ENCODE results near the gene IFFO2. TPM values are rescaled to one million over a fixed set of nuclear protein-coding genes. Genes with fewer than 3 reads are reported as not detected.

Gene IFFO2
- total RNA-seq, 1 donor, result 37.5 TPM

DNA sequence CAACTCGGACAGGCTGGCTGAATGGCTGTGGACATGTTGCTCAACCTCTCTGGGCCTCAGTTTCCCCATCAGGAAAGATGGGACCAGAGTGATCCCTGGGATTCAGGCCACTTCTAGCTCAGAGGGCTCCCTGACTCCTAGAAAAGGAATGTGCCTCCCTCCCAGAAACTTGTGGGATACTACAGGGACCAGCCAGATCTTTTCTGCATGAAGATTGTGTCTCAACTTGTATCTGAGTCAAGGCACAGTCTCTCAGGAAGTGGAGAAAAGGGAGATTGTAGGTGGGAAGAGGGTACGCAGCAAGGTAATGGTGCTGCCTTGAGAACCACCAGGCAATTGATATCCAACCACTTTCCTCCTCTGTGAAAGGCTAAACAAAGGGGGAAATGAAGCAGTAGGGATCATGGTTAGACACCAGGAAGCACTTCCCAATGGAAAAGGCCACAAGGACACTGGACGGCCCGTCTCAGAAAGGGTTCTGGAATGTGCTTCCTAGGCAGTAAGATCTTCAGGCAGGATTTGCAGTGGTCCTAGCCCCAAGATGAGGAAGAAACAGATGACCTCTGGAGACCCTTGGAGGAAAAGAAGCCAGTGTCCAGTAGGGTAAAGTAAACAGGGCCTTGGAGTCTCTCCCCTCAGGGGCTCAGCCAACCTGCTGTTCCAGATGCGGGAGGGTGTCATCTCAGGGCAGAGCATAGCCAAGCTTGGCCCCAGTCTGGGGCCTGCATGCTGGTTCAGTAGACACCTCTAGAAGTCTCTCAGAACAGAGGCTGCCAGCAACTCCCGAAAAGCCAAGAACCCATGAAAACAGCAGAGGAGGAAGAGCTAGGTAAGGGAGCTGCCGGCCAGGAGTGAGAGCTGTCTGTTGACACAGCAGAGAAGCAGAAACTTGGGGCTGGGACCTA is 16.8 kb downstream of the IFFO2 start:
- H3K4me3 ChIP-seq (ENCODE audit: low read length), result no peak overlapping the region
- H3K4me1 ChIP-seq (ENCODE audit: insufficient read depth, low read length), result peaks cover 25% of the 10 kb centered on the region
- H3K9me3 ChIP-seq (ENCODE audit: low read depth, low read length), result no peaks in the 10 kb centered on the region
- no peaks in the 10 kb centered on the region for H3K27me3 ChIP-seq (ENCODE audit: insufficient read depth, low read length)

DNA sequence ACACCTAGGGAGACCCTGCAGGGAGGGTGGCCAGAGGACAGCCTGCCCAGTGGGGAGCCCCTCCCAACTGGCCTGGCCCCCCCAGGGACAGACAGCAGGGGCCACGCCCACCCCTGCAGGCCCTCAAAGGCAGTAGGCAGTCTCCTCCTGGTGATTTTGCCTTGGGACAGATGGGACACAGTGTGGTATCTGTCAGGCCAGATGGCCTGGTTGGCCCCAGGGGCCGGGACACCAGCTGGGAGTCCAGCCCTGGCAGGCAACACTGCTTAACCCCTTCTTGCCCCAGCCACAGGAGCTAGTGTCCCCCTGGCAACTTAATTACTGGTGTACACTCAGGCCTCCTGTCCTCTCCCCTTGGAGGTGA is 17.8 kb downstream of the IFFO2 start:
- Histone ChIP-seq H3K27me3 (ENCODE audit: insufficient read depth, low read length) (no peaks in the 10 kb centered on the region), H3K4me3 (ENCODE audit: low read length) (no peak overlapping the region), H3K9me3 (ENCODE audit: low read depth, low read length) (no peaks in the 10 kb centered on the region), H3K4me1 (ENCODE audit: insufficient read depth, low read length) (peaks cover 23% of the 10 kb centered on the region)

DNA sequence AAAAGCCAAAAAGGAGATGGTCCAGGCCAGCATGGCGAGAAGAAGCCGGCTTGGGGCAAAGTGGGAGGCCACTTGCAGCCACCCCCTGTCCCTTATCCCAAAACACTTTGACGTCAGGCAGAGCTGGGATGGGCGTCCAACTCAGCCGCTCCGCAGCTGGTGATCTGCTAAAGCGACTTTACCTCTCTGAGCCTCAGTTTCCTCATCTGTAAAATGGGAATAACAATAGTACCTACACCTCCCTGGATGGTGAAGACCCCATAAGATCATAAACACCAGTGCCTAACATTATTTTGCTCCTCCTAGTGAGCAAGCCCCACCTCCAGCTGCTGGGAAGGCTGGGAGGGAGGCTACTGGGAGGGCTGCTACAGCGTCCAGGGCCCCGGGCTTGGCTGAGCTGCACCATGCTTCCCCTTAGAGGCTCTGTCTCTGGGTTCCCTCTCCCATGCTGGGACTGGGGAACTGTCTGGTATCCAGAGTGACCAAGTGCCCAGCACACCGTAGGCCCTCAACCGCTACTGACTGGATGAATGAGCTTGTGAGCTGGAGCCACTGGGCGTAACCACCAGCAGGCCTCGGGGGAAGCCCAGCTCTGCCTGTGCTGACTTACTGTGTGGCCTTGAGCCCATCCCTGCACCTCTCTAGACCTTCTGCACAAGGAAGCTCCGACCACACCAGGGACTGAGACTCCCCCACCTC is 18.3 kb downstream of the IFFO2 start:
- Histone ChIP-seq H3K4me3 (ENCODE audit: low read length) (no peak overlapping the region), H3K27me3 (ENCODE audit: insufficient read depth, low read length) (no peaks in the 10 kb centered on the region), H3K4me1 (ENCODE audit: insufficient read depth, low read length) (peaks cover 23% of the 10 kb centered on the region), H3K9me3 (ENCODE audit: low read depth, low read length) (no peaks in the 10 kb centered on the region)

DNA sequence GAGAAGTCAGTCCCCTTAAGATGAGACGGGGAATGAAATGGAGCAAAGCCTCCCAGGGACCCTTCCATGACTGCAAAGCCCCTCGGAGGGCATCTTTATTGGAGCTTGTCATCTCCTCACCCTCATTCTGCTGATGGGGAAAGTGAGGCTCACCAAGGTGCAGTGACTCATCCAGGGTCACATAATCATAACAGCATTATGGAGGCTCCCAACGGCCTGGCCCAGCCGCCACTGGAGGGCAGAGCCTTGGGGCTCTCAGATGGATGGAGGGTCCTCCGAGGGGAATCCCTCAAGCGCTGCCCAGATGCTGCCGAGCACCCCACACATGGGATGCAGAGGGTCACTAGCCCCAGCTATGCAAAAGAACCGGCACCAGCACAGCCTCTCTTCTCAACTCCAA is 18.9 kb downstream of the IFFO2 start:
- Histone ChIP-seq H3K4me1 (ENCODE audit: insufficient read depth, low read length) (peaks cover 19% of the 10 kb centered on the region), H3K4me3 (ENCODE audit: low read length) (no peak overlapping the region), H3K27me3 (ENCODE audit: insufficient read depth, low read length) (no peaks in the 10 kb centered on the region), H3K9me3 (ENCODE audit: low read depth, low read length) (no peaks in the 10 kb centered on the region)

DNA sequence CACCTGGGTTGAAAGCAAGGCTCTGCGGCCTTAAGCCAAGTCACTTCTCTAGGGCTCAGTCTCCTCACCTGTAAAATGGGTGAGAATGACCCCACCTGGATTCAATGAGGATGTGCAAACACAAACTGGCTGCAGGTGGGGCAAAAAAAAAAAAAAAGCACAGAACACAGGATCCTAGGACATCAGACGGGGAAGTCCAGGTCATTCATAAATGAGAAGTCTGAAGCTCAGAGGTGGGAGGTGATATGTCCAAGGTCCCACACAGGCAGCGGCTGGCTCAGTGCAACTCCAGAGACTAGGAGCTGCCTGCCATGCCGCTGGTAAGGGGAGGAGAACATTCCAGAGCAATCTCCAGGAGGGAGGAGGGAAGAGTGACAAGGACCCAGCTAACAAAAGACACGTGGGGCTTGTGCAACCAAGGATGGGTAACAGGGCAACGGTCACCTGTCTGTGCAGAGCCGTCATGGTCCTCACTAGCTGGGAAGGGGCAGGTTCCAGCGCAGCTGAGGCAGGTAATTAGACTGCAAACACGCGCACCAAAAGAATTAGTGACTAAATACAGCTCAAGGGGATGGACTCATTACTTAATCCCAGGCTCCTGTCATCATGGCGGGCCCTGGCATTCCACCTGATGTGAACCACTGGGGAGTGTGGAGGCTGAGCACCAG is 19.5 kb downstream of the IFFO2 start:
- Histone ChIP-seq H3K4me3 (ENCODE audit: low read length) (no peak overlapping the region), H3K9me3 (ENCODE audit: low read depth, low read length) (no peaks in the 10 kb centered on the region), H3K4me1 (ENCODE audit: insufficient read depth, low read length) (peaks cover 14% of the 10 kb centered on the region), H3K27me3 (ENCODE audit: insufficient read depth, low read length) (no peaks in the 10 kb centered on the region)

DNA sequence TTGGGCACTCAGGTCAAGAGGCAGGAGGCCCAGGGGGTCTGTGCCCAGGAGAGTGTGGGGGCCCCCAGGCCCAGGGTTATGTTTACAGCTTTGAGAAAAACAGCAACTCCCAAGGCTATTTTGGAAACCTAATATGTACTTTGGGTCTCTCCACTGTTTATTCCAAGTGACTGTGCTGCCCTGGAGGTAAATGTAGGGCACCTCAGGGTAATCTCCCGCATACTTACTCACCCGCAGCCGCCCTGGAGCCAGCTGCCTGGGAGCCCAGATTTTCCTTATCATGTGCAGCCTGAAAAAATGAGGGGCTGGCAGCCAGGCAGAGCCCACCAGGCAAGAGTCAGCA is 20.0 kb downstream of the IFFO2 start:
- H3K4me1 ChIP-seq (ENCODE audit: insufficient read depth, low read length), result peaks cover 11% of the 10 kb centered on the region
- no peak overlapping the region for H3K4me3 ChIP-seq (ENCODE audit: low read length)

DNA sequence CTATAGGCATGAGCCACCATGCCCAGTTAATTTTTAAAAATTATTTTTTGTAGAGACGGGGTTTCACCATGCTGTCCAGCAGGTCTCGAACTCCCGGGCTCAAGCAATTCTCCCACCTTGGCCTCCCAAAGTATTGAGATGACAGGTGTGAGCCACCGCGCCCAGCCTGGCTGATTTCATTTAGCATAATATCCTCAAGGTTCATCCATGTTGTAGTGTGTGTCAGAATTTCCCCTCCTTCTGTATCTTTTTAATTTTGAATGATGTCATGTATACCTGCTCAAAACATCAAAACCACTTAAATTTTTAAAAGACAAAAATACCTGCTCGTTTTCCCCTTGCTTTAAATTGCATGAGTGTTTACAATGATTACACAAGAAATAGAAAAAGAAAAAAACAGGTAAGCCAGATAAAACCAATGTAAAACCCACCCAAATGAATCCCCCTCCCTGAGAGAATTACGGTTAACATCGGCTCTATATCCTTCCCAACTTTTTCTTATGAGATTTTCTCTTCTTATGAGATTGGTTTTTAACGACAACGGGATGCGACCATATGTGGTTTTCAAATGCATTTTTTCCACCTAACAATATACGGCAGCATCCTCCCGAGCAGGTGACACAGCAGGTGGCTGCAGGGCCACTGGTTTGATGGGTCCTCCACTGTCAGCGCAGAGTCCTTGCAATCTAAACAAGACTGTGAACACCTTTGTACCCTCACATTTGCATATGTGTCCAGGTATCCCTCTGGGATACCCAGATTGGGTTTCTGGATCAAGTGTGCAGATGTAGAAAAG is 22.1 kb downstream of the IFFO2 start:
- Histone ChIP-seq H3K4me1 (ENCODE audit: insufficient read depth, low read length) (peaks cover 25% of the 10 kb centered on the region), H3K9me3 (ENCODE audit: low read depth, low read length) (no peaks in the 10 kb centered on the region), H3K27me3 (ENCODE audit: insufficient read depth, low read length) (no peaks in the 10 kb centered on the region), H3K4me3 (ENCODE audit: low read length) (no peak overlapping the region)

More for the DNA sequence above, 20.0 kb downstream of the IFFO2 start:
- no peaks in the 10 kb centered on the region for H3K27me3 ChIP-seq (ENCODE audit: insufficient read depth, low read length)
- H3K9me3 ChIP-seq (ENCODE audit: low read depth, low read length), result no peaks in the 10 kb centered on the region

DNA sequence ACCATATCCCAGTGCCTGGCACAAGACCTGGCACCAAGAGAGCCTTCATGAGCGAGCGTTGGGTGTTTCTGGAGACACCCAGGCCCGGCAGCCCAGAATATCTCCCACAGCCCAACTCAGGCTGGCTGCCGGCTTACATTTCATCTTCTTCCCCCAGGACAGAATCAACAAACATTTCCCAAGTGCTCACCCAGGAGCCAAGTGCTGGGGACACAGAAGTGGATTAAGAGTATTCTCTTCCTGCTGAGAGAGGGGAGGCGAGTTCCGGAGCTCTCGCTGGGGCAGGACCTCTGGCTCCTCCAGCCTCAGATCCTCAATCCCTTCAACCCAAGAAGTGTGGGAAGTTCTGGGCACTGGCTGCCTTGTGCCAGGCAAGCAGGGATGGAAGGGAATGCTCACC is 23.6 kb downstream of the IFFO2 start:
- Histone ChIP-seq H3K4me3 (ENCODE audit: low read length) (no peak overlapping the region), H3K4me1 (ENCODE audit: insufficient read depth, low read length) (peaks cover 40% of the 10 kb centered on the region), H3K27me3 (ENCODE audit: insufficient read depth, low read length) (no peaks in the 10 kb centered on the region), H3K9me3 (ENCODE audit: low read depth, low read length) (no peaks in the 10 kb centered on the region)

DNA sequence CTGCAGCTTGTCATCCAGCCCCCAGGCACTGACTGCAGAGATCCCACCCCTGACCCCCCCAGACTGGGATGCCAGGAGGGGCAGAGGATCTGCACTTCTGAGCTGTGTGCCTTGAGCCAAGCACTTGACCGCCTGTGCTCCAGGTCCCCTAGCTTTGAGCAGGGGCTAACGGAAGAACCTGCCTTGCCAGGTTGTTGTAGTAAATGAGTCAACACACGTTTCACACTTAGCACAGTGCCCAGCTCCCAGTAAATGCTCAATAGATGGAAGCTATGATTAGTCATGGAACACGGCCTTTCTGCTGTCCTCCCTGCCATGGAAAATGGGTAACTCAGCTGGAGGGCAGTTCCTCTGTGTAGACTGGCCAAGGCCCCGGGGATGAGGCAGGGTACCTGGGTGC is 24.1 kb downstream of the IFFO2 start:
- H3K9me3 ChIP-seq (ENCODE audit: low read depth, low read length), result no peaks in the 10 kb centered on the region
- peaks cover 45% of the 10 kb centered on the region for H3K4me1 ChIP-seq (ENCODE audit: insufficient read depth, low read length)
- H3K4me3 ChIP-seq (ENCODE audit: low read length), result no peak overlapping the region
- H3K27me3 ChIP-seq (ENCODE audit: insufficient read depth, low read length), result no peaks in the 10 kb centered on the region

DNA sequence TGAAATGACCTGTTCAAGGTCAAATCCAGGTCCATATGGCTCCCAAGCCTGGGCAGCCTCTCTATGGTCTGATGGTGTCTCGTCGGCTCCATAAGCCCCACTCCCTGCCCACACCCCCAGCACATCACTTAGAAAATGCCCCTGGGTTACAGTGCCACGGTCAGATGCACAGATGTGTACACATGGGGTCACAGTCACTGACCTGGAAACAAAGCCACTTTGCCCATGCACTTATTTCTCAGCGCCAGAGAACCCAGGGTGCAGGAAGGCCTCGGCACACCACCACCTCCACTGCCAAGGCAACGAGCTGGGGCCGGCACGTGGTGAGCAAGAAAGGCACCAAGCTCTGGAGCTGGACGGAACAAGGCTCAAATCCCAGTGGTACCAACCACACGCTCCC is 24.7 kb downstream of the IFFO2 start:
- Histone ChIP-seq H3K4me1 (ENCODE audit: insufficient read depth, low read length) (peaks cover 52% of the 10 kb centered on the region), H3K27me3 (ENCODE audit: insufficient read depth, low read length) (no peaks in the 10 kb centered on the region), H3K9me3 (ENCODE audit: low read depth, low read length) (no peaks in the 10 kb centered on the region), H3K4me3 (ENCODE audit: low read length) (no peak overlapping the region)

DNA sequence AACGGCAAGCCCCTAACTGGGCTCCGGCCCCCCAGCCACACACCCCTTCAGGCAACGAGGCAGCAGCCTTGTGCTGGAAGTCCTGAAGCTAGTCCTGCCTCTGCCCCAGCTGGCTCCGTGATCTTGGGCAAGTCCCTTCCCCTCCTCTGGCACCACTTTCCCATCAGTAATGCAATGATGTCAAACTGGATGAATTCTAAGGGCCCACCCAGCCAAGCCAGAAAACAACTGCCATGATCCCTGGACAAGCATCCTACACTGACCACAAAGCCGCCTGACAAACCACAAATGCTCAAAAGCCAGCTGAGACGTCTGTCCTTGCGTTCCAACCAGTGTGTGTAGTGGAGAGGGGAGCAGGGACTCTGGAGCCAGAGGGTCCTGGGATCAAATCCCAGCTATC is 26.8 kb downstream of the IFFO2 start:
- no peaks in the 10 kb centered on the region for H3K27me3 ChIP-seq (ENCODE audit: insufficient read depth, low read length)
- peaks cover 65% of the 10 kb centered on the region for H3K4me1 ChIP-seq (ENCODE audit: insufficient read depth, low read length)
- no peaks in the 10 kb centered on the region for H3K9me3 ChIP-seq (ENCODE audit: low read depth, low read length)
- no peak overlapping the region for H3K4me3 ChIP-seq (ENCODE audit: low read length)

DNA sequence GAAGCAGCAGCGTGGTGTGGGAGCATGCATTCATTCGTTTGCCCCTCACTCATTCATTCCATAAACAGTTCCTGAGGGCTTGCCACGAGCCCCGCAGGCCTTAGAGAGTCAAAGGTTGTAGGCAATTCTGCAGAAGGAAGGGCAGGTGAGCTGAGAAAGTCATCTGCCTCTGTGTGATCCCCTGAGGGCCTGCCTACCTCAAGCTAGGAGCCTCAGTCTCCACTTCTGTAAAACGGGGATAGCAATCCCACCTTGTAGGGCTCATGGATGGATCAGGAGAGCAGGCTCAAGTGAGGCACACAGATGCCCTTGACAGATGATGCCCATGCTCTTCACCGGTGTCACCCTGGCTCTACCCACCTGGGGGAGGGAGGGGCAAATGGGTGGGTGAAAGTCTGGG is 27.5 kb downstream of the IFFO2 start:
- Histone ChIP-seq H3K27me3 (ENCODE audit: insufficient read depth, low read length) (no peaks in the 10 kb centered on the region), H3K4me3 (ENCODE audit: low read length) (no peak overlapping the region), H3K4me1 (ENCODE audit: insufficient read depth, low read length) (peaks cover 70% of the 10 kb centered on the region), H3K9me3 (ENCODE audit: low read depth, low read length) (no peaks in the 10 kb centered on the region)

DNA sequence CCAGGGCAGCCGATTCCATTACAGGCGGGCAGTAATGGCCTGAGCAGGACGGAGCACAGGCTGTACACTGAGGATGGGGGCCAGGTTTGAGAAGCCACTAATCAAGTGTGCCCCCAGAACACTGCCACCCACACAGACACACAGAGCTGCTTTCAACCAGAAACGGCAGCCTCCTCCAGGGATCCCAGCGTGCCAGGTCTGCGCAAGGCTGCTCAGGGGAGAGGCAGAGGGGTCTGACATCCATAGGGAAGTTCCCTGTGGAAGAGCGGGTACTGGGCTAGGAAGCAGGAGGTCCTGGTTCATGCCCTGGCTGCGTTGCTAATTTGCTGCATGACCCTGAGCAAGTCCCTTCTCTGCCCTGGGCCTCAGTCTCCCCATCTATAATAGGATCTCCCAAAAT is 28.1 kb downstream of the IFFO2 start:
- Histone ChIP-seq H3K4me3 (ENCODE audit: low read length) (no peak overlapping the region), H3K27me3 (ENCODE audit: insufficient read depth, low read length) (no peaks in the 10 kb centered on the region), H3K9me3 (ENCODE audit: low read depth, low read length) (no peaks in the 10 kb centered on the region), H3K4me1 (ENCODE audit: insufficient read depth, low read length) (peaks cover 76% of the 10 kb centered on the region)

DNA sequence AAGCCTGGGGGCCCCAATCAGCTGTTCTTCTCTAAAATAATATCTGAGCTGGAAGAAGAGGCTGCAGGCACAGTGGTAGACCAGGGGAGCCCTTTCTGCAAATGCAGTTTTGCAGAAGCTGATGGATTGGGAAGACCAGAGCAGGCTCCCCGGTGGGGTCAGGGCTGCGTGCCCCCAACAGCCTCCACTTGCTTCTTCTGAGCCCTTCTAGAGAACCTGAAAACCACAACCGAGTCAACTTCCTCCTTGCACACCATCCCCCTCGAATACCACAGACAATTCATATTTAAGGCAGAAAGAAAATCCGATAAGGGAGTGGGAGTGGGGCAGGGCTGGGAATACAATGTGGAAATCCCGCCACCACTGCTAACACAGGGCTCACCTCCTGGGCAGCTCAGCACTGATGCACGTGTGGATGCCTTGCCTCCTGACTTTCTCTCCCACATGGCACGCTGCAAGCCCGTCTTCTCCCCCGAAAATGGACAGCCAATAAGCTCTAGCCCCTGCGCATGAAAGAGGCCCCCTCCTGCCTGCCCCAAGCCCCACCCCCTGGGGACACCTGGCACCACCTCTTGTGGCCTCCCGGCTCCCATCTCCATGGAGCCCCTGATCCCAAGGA is 28.7 kb downstream of the IFFO2 start:
- no peaks in the 10 kb centered on the region for H3K9me3 ChIP-seq (ENCODE audit: low read depth, low read length)
- H3K27me3 ChIP-seq (ENCODE audit: insufficient read depth, low read length), result no peaks in the 10 kb centered on the region
- no peak overlapping the region for H3K4me3 ChIP-seq (ENCODE audit: low read length)
- peaks cover 82% of the 10 kb centered on the region for H3K4me1 ChIP-seq (ENCODE audit: insufficient read depth, low read length)
